Epithelial cell of prostate (primary cell): ENCODE measurements around the gene RASL11A.
"Not testable (repeated sequence)": the region's sequence is repeated elsewhere in the genome, so short reads cannot be mapped to it uniquely, and the experiment has no call there.

Experiments
- DNase-seq: peaks from one replicate; pipeline ENCODE4 v3.0.0-alpha.2; 2011; ENCODE audit warnings: low read depth, low spot score
- H3K27ac ChIP-seq: fragments of 450-650 bp; 2 replicates; pipeline ENCODE4 v1.5.1; 2017; ENCODE audit warnings: mild to moderate bottlenecking

RASL11A gene

GRCh38 chr13:27295660-27296059 lies 25.0 kb downstream of the RASL11A start:
- no peak overlapping the region for H3K27ac ChIP-seq
- no peak for DNase-seq

- no peak for DNase-seq
- no peak overlapping the region for H3K27ac ChIP-seq
Observed at GRCh38 chr13:27296496-27296895, 25.9 kb downstream of the RASL11A start.

GRCh38 chr13:27298849-27299248 lies 28.2 kb downstream of the RASL11A start:
- no peak for DNase-seq
- H3K27ac ChIP-seq, result no peak overlapping the region

DNA sequence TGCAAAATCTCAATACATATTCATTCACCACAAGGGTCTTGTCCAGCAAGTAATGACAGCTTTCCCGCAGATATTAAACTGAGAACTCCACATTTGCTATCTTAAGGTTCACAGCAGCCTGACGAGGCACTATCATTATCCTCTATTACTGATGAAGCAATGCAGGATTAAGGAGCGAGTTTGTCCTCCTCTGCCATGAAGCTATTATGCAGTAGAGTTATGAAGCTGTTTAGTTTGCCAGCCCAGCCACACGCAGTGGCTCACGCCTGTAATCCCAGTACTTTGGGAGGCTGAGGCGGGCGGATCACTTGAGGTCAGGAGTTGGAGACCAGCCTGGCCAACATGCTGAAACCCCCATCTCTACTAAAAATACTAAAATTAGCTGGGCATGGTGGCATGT lies 29.8 kb downstream of the RASL11A start:
- not testable (repeated sequence) for DNase-seq, H3K27ac ChIP-seq

GRCh38 chr13:27300941-27301586 lies 30.4 kb downstream of the RASL11A start:
- no peak for DNase-seq
- H3K27ac ChIP-seq, result no peak overlapping the region

DNA sequence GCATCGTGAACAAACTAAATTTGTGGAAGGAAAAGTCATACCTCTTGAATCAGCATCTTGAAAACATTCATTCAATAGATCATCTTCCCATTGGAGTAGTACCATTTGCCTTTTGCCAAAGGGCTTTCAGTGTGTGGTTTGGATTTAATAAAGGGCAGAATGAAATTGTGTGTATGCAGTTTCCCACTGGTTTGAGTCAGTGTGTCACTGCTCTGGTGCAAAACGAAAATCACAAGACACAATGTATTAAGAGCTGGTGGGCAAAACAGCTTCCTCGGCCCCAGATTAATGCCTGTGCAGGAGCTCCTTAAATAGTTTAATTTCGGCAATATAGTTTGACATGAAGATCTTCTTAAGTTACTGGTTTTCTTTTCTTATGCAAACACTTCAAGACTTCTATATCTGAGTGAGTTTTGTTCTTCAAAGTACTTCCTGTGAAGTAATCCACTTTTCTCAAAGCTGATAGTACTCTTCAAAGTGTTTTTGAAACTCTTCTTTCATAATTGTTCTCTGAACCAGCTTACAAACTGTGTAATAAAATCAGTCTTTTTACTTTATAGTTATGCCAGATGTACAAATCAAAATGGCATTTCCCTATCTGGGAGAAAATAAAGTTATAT lies 32.1 kb downstream of the RASL11A start:
- DNase-seq, result no peak
- H3K27ac ChIP-seq, result no peak overlapping the region

GRCh38 chr13:27304099-27304498 lies 33.5 kb downstream of the RASL11A start:
- DNase-seq, result no peak
- H3K27ac ChIP-seq, result no peak overlapping the region

- no peak for DNase-seq
- no peak overlapping the region for H3K27ac ChIP-seq
Observed at GRCh38 chr13:27304611-27305010, 34.0 kb downstream of the RASL11A start.

GRCh38 chr13:27306364-27306763 lies 35.7 kb downstream of the RASL11A start:
- DNase-seq, result no peak
- no peak overlapping the region for H3K27ac ChIP-seq

- peak overlapping the region; percentile 8 for H3K27ac ChIP-seq
- no peak for DNase-seq
Observed at GRCh38 chr13:27308941-27309340, 38.3 kb downstream of the RASL11A start.

DNA sequence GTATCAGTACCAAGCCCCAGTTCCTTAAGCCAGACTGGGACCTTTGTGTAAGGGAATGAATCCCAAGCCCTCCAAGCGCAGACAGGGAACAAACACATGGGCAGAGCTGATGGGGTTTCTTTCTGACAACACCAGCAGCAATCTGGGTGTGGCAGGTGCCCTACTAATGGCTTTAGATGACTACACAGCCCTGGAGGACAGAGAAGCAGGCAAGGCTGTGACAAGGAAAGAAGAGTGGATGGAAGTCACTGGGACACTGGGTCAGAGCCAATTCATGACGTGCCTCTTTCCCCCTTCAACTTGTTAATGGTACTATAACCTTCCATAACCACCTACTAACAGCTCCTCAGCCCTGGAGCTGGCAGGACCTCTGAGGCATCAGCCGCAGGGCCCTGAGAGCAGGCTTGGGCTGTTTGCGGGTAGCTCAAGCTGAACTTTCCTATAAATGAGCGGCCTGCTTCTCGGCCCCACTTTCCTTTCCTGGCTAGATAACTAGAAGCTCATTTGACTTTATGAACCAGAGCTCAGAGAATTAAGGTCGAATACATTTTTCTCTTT lies 38.9 kb downstream of the RASL11A start:
- no peak for DNase-seq
- peak overlapping the region; percentile 8 for H3K27ac ChIP-seq

GRCh38 chr13:27309967-27310598 lies 39.5 kb downstream of the RASL11A start:
- no peak overlapping the region for H3K27ac ChIP-seq
- DNase-seq, result no peak

- DNase-seq, result no peak
Observed at GRCh38 chr13:27310946-27311345, 40.3 kb downstream of the RASL11A start.

DNA sequence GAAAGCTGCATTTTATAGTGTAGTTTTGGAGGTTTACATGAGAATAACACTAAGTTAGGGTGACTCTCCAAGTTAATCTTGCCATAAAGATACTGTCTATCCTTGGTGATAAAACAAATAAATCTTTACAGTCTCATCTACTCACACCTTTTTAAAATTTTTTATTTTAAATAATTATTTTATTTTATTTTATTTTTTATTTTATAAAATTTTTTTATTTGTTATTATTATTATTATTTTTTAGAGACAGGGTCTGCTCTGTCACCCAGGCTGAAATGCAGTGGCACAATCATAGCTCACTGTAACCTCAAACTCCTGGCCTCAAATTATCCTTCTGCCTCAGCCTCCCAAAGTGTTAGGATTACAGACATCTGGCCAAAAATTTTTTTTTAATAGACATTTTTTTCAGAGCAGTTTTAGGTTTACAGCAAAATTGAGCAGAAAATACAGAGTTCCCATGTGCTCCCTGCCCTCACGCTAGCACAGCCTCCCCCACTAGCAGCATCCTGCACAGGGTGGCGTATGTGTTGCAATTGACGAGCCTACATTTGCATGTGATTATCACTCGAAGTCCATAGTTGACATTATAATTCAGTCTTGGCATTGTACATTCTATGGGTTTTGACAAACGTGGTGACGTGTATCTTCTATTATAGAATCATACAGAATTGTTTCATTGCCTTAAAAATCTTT lies 41.0 kb downstream of the RASL11A start:
- H3K27ac ChIP-seq, result no peak overlapping the region

More at GRCh38 chr13:27310946-27311345, 40.3 kb downstream of the RASL11A start:
- H3K27ac ChIP-seq, result no peak overlapping the region

DNA sequence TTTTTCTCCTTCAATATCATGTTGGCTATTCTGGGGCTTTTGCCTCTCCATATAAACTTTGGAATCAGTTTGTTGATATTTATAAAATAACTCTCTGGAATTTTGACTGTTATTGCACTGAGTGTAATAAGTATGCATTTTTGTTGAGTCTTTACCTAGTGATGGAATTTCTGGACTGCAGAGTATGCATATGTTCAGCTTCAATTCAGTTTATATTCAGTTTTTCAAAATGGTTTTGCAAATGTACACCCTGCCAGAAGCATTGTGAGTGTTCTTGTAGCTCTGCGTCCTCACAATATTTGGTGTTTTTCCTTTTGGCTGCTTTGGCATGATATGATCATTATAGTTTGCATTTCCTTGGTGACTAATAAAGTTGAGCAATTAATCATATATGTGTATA lies 43.1 kb downstream of the RASL11A start:
- DNase-seq, result no peak
- no peak overlapping the region for H3K27ac ChIP-seq

More for the DNA sequence above, 41.0 kb downstream of the RASL11A start:
- DNase-seq, result no peak

DNA sequence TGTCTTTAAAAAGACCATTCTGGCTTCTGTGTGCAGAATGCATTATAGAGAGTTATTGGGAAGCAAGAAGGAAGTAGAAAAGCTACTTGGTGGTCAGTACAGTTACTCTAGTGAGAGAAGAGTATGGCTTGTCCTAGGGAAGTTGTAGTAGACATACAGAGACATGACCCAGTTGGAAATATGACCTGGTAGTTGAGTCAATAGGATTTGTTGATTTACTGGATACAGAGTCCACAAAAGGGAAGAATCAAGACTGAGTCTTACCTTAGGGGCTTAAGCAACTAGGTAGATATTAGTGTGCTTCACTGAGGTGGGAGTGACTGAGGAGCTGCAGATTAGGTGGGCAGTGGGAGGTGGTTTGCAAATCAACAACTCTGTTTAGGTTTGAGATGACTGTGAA lies 48.8 kb downstream of the RASL11A start:
- H3K27ac ChIP-seq, result no peak overlapping the region
- DNase-seq, result no peak

DNA sequence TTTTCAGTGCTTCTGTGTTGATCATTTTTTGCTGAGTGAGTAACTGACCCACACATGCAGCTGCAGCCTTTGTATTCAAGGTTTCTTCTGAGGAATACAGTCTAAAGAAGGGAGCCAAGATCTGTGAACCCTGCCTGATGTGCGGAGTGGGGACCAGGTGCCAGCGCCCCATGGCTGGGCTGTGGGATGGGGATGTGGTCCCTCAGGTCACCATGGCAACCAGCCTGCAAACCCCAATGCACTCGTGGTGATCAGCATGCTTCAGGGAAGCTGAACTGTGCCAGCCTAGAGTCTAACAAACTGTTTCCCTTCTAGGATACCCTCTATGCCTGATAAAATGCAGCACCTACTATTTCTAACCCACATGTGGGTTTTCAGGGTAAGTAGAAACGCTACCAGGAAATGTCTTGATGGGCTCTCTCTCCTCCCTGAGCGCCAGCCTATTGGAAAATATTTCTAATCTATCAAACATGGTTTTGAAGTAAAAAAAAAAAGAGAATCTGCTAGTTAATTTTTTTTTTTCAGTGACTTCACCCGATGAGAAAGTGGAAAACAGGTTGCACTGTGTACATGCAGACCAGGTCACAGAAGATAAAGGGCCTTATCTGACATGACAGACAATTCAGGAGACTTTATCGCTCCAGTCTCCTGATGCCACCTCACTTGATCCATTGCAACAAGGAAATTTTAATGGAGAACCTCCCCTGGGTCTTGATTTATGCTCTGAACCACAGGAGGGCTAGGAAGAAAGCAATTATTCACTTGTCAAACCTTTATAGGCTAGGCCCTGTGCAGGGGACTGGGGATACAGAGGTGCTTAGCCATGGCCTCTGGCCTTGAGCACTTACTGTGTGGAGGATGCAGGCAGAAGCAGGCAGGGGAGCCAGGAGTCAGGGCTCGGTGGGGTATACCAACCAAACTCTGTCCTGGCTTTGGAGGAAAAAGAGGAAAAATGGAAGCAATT lies 51.1 kb downstream of the RASL11A start:
- no peak overlapping the region for H3K27ac ChIP-seq
- DNase-seq, result no peak

- not testable (repeated sequence) for H3K27ac ChIP-seq, DNase-seq
Observed at GRCh38 chr13:27322443-27322842, 51.8 kb downstream of the RASL11A start.
